ENCODE data around the gene RNF14. TPM values are rescaled to one million over a fixed set of nuclear protein-coding genes. Genes with fewer than 3 reads are reported as not detected.
A peak's percentile ranks its signal among the peaks of the same experiment; 100 is the strongest.

Gene RNF14
- total RNA-seq, 1 donor = 80.3 TPM

DNA sequence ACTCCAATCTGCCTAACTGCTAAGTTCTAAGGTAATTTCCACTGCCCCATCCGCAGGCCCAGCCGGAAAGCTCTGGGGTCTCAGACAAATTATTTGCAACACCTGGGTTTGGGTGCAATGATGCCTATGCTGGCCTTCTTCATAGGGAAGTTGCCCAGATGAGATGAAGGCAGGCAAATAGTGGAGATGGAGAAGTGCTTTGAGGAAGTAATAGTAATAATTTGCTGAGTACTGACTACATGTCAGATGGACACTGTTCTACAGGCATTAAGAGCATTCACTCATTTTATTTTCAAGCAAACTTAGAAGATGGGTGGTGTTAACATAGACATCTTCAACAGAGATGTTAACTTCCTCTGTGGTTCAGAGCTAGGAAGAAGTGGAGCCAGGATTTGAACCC, 14.7 kb upstream of the RNF14 start:
- H3K4me3 ChIP-seq (ENCODE audit: low read depth, low read length) = no peak overlapping the region
- DNase-seq (ENCODE audit: low read depth) = no peak
- no peak for TF ChIP-seq CTCF (IDR thresholded peaks at IDR 0.05; ENCODE audit: insufficient read depth, low read length)

GRCh38 chr5:141957367-141957996, 11.4 kb upstream of the RNF14 start:
- no peak overlapping the region for H3K4me3 ChIP-seq (ENCODE audit: low read depth, low read length)
- DNase-seq (ENCODE audit: low read depth) = no peak
- no peak for TF ChIP-seq CTCF (IDR thresholded peaks at IDR 0.05; ENCODE audit: insufficient read depth, low read length)

GRCh38 chr5:141958113-141958512, 10.8 kb upstream of the RNF14 start, which contains the start of gene PCDH12:
Gene PCDH12, minus strand, starts transcription at chr5:141958202. Its CDS starts 351 bp downstream, at chr5:141957851.
- peak; percentile 22 for DNase-seq (ENCODE audit: low read depth)
- no peak within 1 kb of the TSS for H3K4me3 ChIP-seq (ENCODE audit: low read depth, low read length)
- TF ChIP-seq CTCF (IDR thresholded peaks at IDR 0.05; ENCODE audit: insufficient read depth, low read length) = no peak

DNA sequence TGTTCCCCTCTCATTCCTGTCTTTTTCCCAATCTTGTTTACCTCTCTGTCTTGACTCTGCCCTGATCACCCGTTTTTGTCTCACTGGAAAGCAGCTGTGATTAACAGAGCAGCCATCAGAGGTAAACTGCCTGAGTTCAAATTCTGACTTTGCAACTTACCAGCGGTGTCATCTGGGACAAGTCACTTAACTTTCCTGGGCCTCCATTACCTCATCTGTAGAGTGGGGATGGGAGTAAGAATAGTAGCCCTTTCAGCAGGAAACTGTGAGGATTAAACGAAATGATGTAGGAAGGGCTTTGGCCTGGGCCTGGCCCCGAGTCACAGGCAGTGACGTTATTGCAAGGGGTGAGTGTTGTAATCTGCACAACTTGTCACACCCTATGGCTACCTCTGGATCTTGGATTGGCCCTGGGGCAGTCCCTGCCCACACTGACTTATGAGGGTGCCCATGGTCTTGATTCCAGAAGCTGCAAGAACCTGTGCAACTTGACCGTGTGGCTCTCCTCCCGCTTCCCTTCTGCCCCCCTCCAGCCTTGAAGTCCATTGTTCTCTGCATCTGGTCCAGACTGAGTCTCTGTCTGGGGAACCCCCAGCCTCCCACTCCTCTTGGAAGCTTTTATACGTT, 10.2 kb upstream of the RNF14 start:
- no peak for TF ChIP-seq CTCF (IDR thresholded peaks at IDR 0.05; ENCODE audit: insufficient read depth, low read length)
- H3K4me3 ChIP-seq (ENCODE audit: low read depth, low read length) = no peak overlapping the region
- DNase-seq (ENCODE audit: low read depth) = peak; percentile 35

- DNase-seq (ENCODE audit: low read depth) = no peak
- TF ChIP-seq CTCF (IDR thresholded peaks at IDR 0.05; ENCODE audit: insufficient read depth, low read length) = peak; percentile 28
- H3K4me3 ChIP-seq (ENCODE audit: low read depth, low read length) = no peak overlapping the region
Measured at GRCh38 chr5:141960018-141960417, 8.9 kb upstream of the RNF14 start.

DNA sequence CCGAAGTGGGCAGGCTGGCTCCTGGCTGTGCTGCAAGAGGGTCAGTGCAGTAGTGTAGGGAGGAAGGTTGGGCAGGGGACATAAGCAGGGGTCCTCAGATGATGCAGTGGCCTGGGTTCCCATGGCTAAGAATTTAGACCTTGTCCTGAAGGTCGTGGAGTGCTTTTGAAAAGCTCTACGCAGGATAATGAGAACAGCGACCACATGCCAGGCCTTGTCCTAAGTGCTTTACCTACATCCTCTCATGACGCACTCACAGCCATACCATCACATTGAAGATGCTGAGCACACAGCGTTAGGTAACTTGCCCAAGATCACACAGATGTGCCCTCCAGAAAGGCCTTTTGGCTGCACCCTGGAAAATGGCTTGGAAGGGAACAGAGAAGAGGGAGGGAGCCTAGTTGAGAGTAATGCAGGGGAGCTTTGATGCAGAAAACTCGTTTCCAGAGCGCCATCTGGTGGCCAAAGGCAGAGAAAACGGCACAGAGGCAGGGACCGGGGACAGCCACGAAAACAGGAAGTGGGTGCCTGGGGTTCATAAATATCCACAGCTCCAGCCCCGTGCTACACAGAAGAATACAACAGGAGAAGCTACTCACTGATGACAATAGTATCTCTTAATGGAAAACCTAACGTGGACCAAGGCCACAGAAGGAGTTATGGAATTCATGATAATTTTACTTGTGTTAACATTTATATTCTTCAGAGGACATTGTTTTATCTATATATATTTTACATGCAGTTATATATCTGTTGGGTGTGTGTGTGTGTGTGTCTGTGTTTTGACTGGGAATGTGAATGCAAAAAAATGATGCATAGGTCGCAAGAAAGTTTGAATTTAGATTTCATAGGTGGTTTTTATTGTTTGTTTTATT, 8.2 kb upstream of the RNF14 start:
- TF ChIP-seq CTCF (IDR thresholded peaks at IDR 0.05; ENCODE audit: insufficient read depth, low read length) = peak; percentile 87
- peak; percentile 86 for DNase-seq (ENCODE audit: low read depth)
- no peak overlapping the region for H3K4me3 ChIP-seq (ENCODE audit: low read depth, low read length)

Data from fibroblast of the aortic adventitia (primary cell).